ENCODE data around the gene PIP.
"Not testable (repeated sequence)": the region's sequence is repeated elsewhere in the genome, so short reads cannot be mapped to it uniquely, and the experiment has no call there.

Gene PIP, protein sequence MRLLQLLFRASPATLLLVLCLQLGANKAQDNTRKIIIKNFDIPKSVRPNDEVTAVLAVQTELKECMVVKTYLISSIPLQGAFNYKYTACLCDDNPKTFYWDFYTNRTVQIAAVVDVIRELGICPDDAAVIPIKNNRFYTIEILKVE

DNA sequence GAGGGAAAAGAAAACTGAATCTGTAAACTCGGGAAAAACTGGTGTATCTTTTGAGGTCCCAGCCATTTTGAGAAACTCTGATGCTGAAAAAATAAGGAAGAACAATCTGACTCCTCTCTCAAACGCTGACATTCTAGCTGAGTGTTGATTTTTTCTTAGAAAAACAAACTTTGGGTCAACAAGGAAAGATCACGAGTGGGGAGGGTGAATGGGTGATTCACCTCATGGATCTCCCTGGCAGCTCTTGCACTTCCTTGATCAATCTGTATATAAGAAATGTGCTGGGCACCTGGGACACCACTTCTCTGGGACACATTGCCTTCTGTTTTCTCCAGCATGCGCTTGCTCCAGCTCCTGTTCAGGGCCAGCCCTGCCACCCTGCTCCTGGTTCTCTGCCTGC, at the start of gene PIP:
PIP (plus strand) TSS at position 297 of the 400 bp plus-strand sequence; CDS start at position 337, 40 bp downstream.
- Mint-ChIP-seq H3K9me3 (no peaks in the 10 kb centered on the region), H3K4me1 (peaks cover 13% of the 10 kb centered on the region), H3K4me3 (no peak within 1 kb of the TSS), H3K27ac (no peak within 1 kb of the TSS), H3K36me3 (peaks cover 1% of the 10 kb centered on the region), H3K27me3 (peaks cover 7% of the 10 kb centered on the region)
- no peak for ATAC-seq (ENCODE audit: low read depth)
- DNase-seq (ENCODE audit: low spot score in 2 of 2) = no peak

DNA sequence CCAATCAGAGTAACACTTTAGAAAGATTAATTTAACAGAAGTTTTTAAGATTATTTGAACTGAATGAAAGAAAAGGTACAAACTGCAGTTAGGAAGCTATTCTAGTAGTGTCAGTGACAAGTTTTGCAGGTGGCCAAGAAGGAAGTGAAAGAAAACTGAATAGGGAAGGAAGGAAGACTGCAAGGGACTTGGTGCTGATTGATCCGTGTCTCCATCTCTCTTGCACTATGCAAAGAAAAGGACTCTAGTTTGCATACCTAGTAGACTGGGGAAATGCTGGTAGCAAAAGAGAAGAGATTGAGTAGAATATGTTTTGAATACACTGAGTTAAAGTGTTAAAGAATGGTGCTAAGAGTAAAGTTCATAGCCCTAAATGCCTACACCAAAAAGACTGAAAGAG, 46.8 kb upstream of the PIP start:
- Mint-ChIP-seq H3K36me3 (peaks cover 9% of the 10 kb centered on the region), H3K4me1 (peaks cover 27% of the 10 kb centered on the region), H3K9me3 (peaks cover 20% of the 10 kb centered on the region), H3K27me3 (no peaks in the 10 kb centered on the region), H3K27ac (peak overlapping the region; percentile 49), H3K4me3 (peak overlapping the region; percentile 54)
- ATAC-seq (ENCODE audit: low read depth) = peak; percentile 97
- DNase-seq (ENCODE audit: low spot score in 2 of 2) = peak in 1 of 2 donors; percentile 61

DNA sequence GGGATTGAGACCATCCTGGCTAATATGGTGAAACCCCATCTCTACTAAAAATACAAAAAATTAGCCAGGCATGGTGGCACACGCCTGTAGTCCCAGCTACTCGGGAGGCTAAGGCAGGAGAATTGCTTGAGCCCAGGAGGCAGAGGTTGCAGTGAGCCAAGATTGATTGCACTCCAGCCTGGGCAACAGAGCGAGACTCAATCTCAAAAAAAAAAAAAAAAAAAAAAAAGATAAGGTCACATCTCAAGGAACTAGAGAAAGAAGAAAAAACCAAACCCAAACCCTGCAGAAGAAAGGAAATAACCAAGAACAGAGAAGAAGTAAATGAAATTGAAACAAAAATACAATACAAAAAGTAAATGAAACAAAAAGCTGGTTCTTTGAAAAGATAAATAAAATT, 46.3 kb upstream of the PIP start:
- ATAC-seq (ENCODE audit: low read depth) = peak; percentile 39
- H3K9me3 Mint-ChIP-seq = peaks cover 20% of the 10 kb centered on the region

GRCh38 chr7:143088549-143089231, 43.2 kb upstream of the PIP start:
- H3K27ac Mint-ChIP-seq; DNase-seq (ENCODE audit: low spot score in 2 of 2); H3K4me3 Mint-ChIP-seq; H3K36me3 Mint-ChIP-seq; H3K27me3 Mint-ChIP-seq; ATAC-seq (ENCODE audit: low read depth): not testable (repeated sequence)
- Mint-ChIP-seq H3K4me1 (peaks cover 24% of the 10 kb centered on the region), H3K9me3 (peaks cover 10% of the 10 kb centered on the region)

More for the DNA sequence above, 46.3 kb upstream of the PIP start:
- not testable (repeated sequence) for H3K36me3 Mint-ChIP-seq, H3K27me3 Mint-ChIP-seq
- Mint-ChIP-seq H3K4me3 (peak overlapping the region; percentile 54), H3K4me1 (peaks cover 27% of the 10 kb centered on the region), H3K27ac (peak overlapping the region; percentile 49)
- peak in 1 of 2 donors; percentile 15 for DNase-seq (ENCODE audit: low spot score in 2 of 2)

- Mint-ChIP-seq H3K9me3 (peaks cover 25% of the 10 kb centered on the region), H3K27ac (no peak overlapping the region), H3K4me1 (no peaks in the 10 kb centered on the region), H3K27me3 (no peaks in the 10 kb centered on the region), H3K36me3 (peaks cover 12% of the 10 kb centered on the region), H3K4me3 (no peak overlapping the region)
- DNase-seq (ENCODE audit: low spot score in 2 of 2) = no peak
- ATAC-seq (ENCODE audit: low read depth) = no peak
Measured at GRCh38 chr7:143096146-143096545, 35.7 kb upstream of the PIP start.

DNA sequence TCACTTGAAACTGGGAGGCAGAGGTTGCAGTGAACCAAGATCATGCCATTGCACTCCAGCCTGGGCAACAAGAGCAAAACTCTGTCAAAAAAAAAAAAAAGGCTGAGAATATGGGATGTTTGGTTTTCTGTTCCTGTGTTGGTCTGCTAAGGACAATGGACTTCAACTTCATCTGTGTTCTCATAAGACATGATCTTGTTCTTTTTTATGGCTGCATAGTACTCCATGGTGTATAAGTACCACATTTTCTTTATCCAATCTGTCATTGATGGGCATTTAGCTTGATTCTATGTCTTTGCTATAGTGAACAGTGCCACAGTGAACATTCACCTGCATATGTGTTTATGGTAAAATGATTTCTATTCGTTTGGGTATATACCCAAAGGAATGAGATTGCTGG, 32.3 kb upstream of the PIP start:
- H3K9me3 Mint-ChIP-seq = peaks cover 25% of the 10 kb centered on the region
- not testable (repeated sequence) for H3K27me3 Mint-ChIP-seq; DNase-seq (ENCODE audit: low spot score in 2 of 2); H3K4me3 Mint-ChIP-seq; H3K27ac Mint-ChIP-seq; H3K4me1 Mint-ChIP-seq; ATAC-seq (ENCODE audit: low read depth)
- peaks cover 12% of the 10 kb centered on the region for H3K36me3 Mint-ChIP-seq

DNA sequence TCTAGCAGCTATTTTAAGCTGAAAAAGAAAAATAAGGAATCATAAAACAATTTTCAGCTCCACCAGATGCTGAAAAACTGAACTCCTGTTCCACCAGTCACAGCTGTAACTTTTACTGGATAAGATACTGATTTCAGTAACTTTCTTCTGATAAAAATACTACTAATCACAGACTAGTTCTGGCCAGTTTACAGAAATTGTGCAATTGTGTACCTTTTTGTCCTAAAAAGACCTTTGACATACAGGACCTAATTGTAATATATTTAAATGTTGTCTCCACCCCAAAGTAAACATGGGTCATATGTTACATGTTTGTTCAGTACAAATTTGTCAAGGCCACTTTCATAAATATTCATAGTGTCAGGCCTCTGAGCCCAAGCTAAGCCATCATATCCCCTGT, 27.1 kb upstream of the PIP start:
- peaks cover 7% of the 10 kb centered on the region for H3K9me3 Mint-ChIP-seq
- no peak for DNase-seq (ENCODE audit: low spot score in 2 of 2)
- ATAC-seq (ENCODE audit: low read depth) = no peak
- no peaks in the 10 kb centered on the region for H3K4me1 Mint-ChIP-seq
- H3K36me3 Mint-ChIP-seq = peaks cover 1% of the 10 kb centered on the region
- no peak overlapping the region for H3K4me3 Mint-ChIP-seq
- H3K27me3 Mint-ChIP-seq = no peaks in the 10 kb centered on the region
- H3K27ac Mint-ChIP-seq = no peak overlapping the region

GRCh38 chr7:143108019-143108418, 23.9 kb upstream of the PIP start:
- not testable (repeated sequence) for H3K36me3 Mint-ChIP-seq; H3K27me3 Mint-ChIP-seq; DNase-seq (ENCODE audit: low spot score in 2 of 2); H3K4me3 Mint-ChIP-seq; H3K9me3 Mint-ChIP-seq; H3K4me1 Mint-ChIP-seq; ATAC-seq (ENCODE audit: low read depth); H3K27ac Mint-ChIP-seq

DNA sequence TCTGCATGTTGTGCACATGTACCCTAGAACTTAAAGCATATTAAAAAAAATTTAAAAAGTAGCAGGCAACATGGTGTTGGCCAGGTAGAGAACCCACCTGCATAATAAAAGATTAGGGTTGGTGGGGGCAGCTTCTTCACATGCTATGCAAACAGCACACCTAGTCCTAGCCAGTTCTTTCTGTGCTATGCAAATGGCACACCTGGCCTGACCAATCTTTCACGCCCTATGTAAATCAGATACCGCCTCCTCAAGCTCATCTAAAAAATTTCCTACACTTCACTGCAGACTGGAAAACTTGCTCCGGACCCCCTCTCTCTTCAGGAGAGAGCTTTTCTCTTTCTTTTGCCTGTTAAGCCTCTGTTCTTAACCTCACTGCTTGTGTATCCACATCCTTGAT, 14.5 kb upstream of the PIP start:
- peaks cover 8% of the 10 kb centered on the region for H3K9me3 Mint-ChIP-seq
- H3K4me3 Mint-ChIP-seq = no peak overlapping the region
- no peak for DNase-seq (ENCODE audit: low spot score in 2 of 2)
- H3K27ac Mint-ChIP-seq = no peak overlapping the region
- no peaks in the 10 kb centered on the region for H3K27me3 Mint-ChIP-seq
- H3K36me3 Mint-ChIP-seq = peaks cover 7% of the 10 kb centered on the region
- ATAC-seq (ENCODE audit: low read depth) = no peak
- H3K4me1 Mint-ChIP-seq = peaks cover 13% of the 10 kb centered on the region

DNA sequence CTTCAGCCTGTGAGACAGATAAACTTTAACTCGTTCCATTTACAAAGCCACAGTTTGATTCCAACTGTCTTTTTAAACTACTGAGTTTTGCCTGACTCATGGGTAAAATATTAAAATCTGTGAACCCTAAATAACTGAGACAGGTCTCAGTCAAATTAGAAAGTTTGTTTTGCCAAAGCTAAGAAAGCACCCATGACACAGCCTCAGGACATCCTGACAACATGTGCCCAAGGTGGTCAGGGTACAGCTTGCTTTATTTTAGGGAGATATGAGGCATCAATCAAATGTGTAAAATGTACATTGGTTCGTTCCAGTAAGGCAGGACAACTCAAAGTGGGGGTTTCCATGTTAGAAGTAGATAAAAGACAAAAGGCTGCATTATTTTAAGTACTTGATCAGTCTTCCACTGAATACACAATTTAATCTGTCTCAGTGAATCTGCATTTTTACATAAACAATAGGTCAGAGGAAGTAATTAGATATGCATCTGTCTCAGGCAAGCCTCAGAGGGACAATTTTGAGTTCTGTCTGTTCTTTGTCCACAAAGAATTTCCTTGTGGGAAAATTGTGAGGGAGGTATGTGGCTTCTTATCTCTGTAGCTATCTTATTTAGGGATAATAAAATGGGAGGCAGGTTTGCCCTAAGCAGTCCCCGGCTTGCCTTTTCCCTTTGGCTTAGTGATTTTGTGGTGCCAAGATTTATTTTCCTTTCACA, 11.0 kb upstream of the PIP start:
- Mint-ChIP-seq H3K36me3 (peaks cover 5% of the 10 kb centered on the region), H3K27ac (no peak overlapping the region), H3K4me3 (no peak overlapping the region), H3K9me3 (peaks cover 7% of the 10 kb centered on the region), H3K27me3 (no peaks in the 10 kb centered on the region), H3K4me1 (peaks cover 16% of the 10 kb centered on the region)
- no peak for DNase-seq (ENCODE audit: low spot score in 2 of 2)
- no peak for ATAC-seq (ENCODE audit: low read depth)

DNA sequence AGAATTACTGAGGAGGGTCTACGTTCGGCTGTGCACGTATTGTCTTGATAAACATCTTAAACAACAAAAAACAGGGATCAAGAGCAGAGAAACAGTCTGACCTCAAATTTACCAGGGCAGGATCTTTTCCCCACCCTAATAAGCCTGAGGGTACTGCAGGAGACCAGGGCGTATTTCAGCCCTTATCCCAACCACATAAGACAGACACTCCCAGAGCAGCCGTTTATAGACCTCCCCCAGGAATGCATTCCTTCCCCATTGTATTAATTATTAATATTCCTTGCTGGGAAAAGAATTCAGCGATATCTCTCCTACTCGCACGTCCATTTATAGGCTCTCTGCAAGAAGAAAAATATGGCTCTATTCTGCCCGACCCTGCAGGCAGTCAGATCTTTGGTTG, 8.6 kb upstream of the PIP start:
- not testable (repeated sequence) for H3K9me3 Mint-ChIP-seq; H3K4me3 Mint-ChIP-seq; DNase-seq (ENCODE audit: low spot score in 2 of 2); H3K27me3 Mint-ChIP-seq; ATAC-seq (ENCODE audit: low read depth); H3K27ac Mint-ChIP-seq; H3K36me3 Mint-ChIP-seq
- H3K4me1 Mint-ChIP-seq = peaks cover 24% of the 10 kb centered on the region

DNA sequence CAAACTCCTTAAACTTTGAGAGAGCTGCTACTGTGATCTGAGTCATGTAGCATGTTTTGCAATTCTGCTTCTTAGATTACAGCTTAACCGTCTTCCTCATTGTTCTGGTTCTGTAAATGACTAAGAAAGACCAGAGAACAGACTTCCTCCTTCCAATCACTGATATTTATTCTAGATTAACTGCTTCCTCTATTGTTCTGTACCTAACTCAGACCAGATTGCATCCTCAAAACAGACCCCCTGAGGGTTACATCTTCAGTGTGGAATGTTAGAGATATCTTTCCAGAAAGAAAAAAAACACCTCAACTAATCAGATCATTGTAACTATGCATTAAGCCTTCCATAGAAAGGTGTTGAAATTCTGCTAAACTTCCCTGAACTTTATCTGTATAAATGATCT, 5.7 kb upstream of the PIP start:
- Mint-ChIP-seq H3K4me1 (peaks cover 17% of the 10 kb centered on the region), H3K36me3 (peaks cover 7% of the 10 kb centered on the region), H3K27me3 (peaks cover 2% of the 10 kb centered on the region), H3K27ac (no peak overlapping the region), H3K4me3 (no peak overlapping the region), H3K9me3 (peaks cover 7% of the 10 kb centered on the region)
- no peak for DNase-seq (ENCODE audit: low spot score in 2 of 2)
- ATAC-seq (ENCODE audit: low read depth) = peak; percentile 69

DNA sequence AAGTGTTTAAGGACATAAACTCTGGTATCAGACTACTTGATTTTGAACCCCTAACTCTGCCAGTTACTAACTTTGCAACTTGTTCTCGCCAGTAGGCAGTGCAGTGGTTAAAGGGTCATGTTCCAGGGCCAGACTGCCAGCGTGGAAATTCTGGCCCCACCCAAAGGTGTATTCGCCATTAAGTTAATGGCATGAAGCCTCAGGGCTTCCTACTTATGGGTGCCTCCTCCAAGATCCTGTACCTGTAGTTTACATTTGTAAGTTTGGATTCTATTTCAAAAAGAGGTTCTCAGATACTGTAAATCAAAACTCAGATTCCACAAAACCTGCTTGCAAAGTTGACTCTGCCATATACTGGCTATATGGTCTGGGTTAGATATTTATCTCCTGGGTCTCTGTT, 2.8 kb upstream of the PIP start:
- ATAC-seq (ENCODE audit: low read depth) (no peak), DNase-seq (ENCODE audit: low spot score in 2 of 2) (no peak)
- Mint-ChIP-seq H3K4me1 (peaks cover 20% of the 10 kb centered on the region), H3K27me3 (peaks cover 2% of the 10 kb centered on the region), H3K27ac (no peak overlapping the region), H3K36me3 (peaks cover 4% of the 10 kb centered on the region), H3K9me3 (peaks cover 5% of the 10 kb centered on the region), H3K4me3 (no peak overlapping the region)

DNA sequence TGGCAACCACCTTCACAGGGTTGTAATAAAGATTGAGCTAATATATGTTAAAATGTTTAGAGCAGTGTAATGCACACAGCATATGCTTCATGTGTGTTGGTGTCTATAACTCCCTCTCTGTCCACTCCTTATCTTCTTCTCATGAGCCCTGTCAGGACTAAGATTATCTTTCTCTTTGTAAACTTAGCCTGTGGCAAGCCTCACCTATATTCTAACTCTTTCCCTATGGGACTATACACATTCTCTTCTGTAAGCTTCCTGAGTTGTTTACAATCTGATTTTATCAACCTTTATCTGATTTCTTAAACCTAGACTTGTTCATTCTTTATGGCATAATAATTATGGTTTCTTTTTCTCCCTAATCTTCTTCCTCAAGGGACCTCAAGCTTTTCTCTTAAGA, 2.4 kb upstream of the PIP start:
- Mint-ChIP-seq H3K27me3 (peaks cover 2% of the 10 kb centered on the region), H3K4me3 (no peak overlapping the region), H3K36me3 (peaks cover 4% of the 10 kb centered on the region), H3K9me3 (peaks cover 3% of the 10 kb centered on the region), H3K4me1 (peaks cover 20% of the 10 kb centered on the region), H3K27ac (no peak overlapping the region)
- ATAC-seq (ENCODE audit: low read depth) = no peak
- DNase-seq (ENCODE audit: low spot score in 2 of 2) = no peak

Measured in memory B cell (primary cell).